Activated gamma-delta T cell treated with anti-CD3 and anti-CD28 coated beads, Interleukin-2, amount 50 U/mL, for 16 hours (primary cell): ENCODE data around the gene LRRC55.
"Not testable (repeated sequence)": the region's sequence is repeated elsewhere in the genome, so short reads cannot be mapped to it uniquely, and the experiment has no call there.

ENCODE experiments used
- DNase-seq: peaks from one replicate; pipeline ENCODE4 v3.0.0-alpha.2; 2020; ENCODE audit warnings: low read depth

LRRC55 gene

GRCh38 chr11:57162179-57162898 lies 19.4 kb upstream of the LRRC55 start:
- DNase-seq: no peak

- DNase-seq: no peak
Observed at GRCh38 chr11:57163160-57163868, 18.4 kb upstream of the LRRC55 start.

DNA sequence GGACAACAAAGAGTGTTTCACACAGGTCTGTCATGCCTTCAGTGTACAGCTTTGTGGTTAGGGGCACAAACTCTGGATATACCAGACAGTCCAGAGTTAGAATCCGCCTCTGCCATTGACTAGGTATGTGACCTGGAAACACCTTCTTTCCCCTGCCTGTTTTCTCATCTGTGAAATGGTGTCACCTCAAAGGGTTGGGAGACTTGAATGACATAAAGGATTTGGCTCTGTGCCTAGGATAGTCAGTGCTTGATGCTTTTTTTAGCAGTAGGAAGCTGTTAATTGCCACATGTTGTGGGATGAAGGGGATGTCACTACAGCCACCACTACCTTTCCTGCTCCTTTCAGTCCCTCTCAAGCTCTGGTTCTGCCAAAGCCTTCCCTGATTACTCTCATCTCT lies 17.4 kb upstream of the LRRC55 start:
- DNase-seq: no peak

DNA sequence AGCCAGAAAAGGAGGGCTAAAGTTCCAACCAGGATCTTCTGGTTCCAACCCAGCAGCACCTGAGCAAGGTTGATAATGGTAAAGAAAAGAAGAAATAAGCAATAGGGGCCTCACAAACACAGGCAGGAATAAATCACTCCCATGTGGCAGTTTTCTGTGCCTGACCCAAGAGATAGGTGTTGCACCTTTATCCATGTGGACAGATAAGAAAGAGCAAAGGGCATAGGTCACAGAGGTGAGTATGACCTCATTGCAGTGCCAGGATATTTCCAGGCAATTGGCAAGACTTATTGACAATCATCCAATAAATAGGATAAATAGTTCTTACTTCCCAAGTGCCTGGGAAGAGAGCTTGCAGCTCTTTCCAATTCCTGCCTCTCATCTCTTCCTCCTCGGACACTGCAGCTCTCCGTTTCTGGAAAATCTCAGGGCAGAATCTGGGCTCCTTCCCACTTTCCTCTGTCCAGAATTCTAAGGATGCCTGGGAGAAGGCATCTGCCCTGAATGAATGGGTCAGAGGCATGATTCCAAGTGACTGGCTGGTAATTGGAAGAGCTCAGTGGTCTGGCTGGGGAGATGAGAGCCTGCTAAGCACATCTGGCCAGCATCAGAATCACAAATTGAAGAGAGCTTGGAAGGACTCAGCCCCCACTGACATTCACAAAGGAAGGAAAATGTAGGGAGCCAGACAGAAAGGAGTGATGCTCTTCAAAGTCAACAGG lies 14.5 kb upstream of the LRRC55 start:
- DNase-seq: no peak

GRCh38 chr11:57169732-57170313 lies 11.9 kb upstream of the LRRC55 start:
- not testable (repeated sequence) for DNase-seq

GRCh38 chr11:57172031-57172430 lies 9.7 kb upstream of the LRRC55 start:
- no peak for DNase-seq

DNA sequence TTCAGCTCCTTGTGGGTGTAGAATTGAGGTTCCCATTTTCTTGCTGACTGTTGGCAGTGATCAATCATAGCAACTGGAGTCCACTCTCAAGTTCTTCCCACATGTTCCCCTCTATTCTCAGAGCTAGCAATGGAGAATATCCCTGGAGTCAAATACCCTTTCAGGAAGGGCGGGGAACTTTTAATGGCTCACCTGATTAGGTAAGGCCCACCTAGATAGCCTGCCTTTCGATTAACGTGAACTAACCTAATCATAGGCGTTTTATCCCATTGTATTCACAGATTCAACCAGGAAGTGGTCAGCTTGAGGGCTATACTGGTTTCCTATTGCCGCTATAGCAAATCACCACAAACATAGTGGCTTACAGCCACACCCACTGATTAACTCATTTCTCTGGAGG lies 7.1 kb upstream of the LRRC55 start:
- no peak for DNase-seq

DNA sequence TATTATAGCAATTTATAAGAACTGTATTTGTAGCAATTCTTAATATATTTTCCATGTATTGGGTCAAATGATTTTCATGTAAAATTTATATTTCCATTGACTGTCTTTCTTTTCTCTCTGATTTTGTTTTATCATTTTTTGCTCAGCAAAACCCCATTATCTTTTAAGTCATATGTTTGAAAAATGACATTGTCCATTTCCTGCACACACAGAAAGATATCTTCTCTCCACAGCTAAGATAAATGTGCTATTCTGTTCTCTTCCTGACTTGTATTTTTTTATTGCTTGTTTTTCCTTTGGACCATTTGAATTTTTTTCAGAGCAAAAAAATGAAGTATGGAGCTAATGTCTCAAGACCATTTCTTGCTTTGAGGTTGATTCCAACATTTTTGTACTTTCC lies 6.3 kb upstream of the LRRC55 start:
- DNase-seq: no peak

DNA sequence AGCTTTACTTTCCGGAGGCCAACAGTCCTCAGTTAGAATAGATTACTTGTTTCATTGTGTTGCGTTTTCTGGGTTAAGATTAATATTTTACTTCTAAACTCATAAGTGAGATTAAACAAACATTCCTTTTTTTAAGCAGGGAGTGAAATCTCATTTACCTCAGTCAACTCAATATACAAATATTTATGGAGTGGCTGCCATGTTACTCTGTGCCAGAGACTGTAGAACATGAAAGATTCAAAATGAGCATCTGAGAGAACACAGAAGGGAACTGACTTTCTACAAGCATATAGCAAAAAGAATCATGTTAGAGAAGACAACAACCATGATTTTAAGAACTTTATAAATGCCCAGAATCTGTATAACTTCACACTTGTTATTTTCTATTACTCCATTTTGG lies 3.4 kb upstream of the LRRC55 start:
- no peak for DNase-seq

GRCh38 chr11:57179681-57180080 lies 2.1 kb upstream of the LRRC55 start:
- DNase-seq: no peak

DNA sequence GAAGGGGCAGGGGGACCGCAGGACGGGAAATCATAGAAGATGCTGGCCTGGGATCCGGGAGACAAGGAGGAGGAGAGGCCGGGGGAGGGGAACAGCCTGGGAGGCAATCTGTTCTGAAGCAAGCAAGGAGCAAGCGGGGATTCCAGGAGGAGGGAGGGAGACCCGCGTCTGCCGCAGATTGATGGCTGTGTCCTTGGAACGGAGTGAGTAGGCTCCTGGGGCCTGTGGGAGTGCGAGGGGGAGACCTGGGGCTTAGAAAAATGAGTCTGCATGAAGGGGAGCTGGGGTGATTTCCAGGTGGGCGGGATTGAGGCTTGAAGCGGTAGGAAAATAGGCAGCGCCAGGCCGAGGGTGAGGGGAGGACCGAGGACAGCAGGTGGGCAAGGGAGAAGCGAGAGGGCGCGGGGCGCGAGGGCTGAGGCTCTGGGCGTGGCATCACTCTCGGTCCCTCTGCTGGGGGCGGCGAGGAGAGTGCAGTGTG lies 1.6 kb upstream of the LRRC55 start:
- DNase-seq: no peak

DNA sequence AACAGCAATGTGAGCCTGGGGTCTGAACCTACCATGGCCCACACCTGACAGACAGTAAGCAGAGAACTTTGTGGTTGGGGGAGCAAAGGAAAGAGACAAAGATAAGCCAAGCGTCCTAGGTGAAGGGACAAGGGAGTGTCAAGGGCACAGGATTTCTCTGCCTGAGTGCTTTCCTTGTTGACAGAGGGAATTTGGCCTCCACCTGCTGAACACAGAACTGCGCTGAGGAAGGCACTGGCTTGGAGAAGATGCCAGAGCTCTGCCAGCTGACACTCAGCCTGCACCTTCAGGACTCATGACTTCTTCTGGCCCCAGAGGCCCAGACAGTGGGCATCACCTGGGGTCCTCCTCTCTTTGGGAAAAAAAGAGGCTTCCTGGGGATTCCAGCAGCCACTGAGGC lies 789 bp upstream of the LRRC55 start:
- no peak for DNase-seq

- no peak for DNase-seq
Observed at GRCh38 chr11:57182896-57183295, 1.1 kb downstream of the LRRC55 start.

- no peak for DNase-seq
Observed at GRCh38 chr11:57190548-57190947, 8.8 kb downstream of the LRRC55 start.

DNA sequence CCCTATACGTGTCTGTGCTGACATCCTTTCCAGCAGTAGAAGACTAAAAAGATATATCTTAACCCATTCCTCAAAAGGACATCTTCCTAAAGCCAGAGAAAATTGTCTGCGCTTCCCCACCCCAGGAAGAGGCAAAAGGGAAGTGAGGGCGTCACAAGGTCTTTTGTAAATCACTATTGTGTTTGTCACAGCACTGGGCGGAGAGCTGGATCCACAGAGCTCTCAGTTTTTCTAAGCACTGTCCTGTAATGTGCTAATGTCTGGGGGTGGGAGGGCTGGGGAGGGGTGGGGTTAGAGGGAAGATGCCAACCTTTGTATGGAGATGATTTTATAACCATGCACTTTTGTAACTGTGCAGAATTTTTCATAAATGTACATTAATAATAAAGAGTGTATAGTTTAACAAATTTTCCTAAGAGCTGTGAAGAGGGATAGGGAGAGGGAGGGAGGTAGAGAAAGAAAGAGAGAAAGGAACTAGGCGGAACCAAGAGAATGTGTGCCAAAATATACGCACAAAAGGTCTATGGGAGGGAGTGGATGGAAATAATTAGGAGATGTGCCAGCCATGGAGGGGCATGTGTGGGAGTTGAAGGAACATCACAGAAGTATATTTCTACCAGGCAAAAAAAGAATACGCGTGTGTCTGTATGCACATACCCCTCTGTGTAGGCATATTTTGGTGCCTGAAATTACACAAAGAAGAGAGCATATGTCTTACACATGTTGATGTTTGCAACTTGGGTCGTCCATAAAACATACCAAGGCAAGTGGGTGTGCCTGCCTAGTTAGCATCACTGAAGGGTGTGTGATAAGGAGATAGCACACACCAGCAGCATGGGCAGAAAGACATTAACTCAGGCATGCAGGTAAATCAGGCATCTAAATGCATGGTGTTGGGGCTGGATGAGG lies 9.8 kb downstream of the LRRC55 start:
- DNase-seq: no peak

GRCh38 chr11:57192316-57192715 lies 10.6 kb downstream of the LRRC55 start:
- DNase-seq: no peak

- DNase-seq: no peak
Observed at GRCh38 chr11:57196596-57196995, 14.8 kb downstream of the LRRC55 start.

DNA sequence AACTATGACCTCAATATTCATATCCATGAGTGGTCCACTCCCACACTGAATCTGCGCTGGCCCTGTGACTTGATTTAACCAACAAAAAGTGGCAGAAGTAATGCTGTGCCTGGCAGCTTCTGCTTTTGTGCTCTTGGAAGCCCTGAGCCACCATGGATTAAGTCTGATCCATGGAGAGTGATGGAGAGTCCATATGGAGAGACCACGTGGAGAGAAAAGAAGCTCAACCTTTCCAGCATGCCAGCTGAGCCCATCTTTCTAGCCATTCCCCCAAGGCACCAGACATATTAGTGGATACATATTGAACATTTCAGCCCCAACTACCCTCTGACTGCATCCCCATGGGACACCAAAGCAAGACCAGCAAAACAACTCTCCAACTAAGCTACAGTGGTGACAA lies 16.0 kb downstream of the LRRC55 start:
- DNase-seq: no peak

GRCh38 chr11:57199330-57199729 lies 17.6 kb downstream of the LRRC55 start:
- no peak for DNase-seq

DNA sequence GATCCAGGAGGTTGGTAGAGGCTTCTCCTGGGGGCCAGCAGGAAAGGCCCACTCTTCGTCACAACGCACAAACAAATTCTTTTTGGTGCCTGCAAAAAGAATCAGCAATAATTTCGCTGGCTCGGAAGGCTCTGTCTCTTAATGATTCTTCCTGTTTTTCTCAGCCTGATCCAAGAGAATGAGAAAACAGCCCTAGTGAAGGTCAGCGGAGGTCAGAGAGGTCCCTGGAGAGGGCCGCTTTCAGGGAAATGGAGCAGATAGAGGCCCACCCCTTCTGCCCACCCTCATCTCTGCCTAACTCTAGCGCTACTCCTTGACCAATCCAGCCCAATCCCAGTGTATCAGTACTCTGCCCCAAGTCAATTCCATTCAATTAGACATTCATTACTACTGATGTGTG lies 19.2 kb downstream of the LRRC55 start:
- no peak for DNase-seq

DNA sequence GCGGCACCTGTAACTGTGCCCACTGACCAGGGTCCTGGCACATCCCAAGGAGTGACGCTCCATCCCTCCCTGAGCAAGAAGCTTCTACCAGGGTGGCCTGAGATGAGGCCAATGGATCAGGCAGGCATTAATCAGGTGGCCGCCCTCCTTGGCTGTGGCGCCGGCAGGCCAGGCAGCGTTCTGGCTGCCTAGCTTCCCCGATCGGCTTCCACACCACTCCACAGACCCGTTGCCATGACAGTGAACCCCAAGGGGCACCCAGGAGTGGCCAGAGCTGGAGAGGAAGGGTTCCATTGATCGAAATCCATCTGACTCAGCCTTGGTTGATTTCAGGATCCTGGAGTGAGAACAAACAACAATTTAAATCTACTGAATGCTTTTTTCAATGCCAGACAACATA lies 20.5 kb downstream of the LRRC55 start:
- no peak for DNase-seq

GRCh38 chr11:57203359-57203758 lies 21.6 kb downstream of the LRRC55 start:
- no peak for DNase-seq
